ENCODE results near the gene ZC3H12D.

The ZC3H12D gene

GRCh38 chr6:149425224-149425623, 59.6 kb downstream of the ZC3H12D start:
- no peak for DNase-seq (ENCODE audit: low read depth)
- TF ChIP-seq CTCF (IDR thresholded peaks at IDR 0.05; ENCODE audit: low read depth, low read length, missing control alignments), result no peak
- H3K4me3 ChIP-seq (ENCODE audit: low read depth, low read length), result no peak overlapping the region

- no peak for TF ChIP-seq CTCF (IDR thresholded peaks at IDR 0.05; ENCODE audit: low read depth, low read length, missing control alignments)
- no peak overlapping the region for H3K4me3 ChIP-seq (ENCODE audit: low read depth, low read length)
- DNase-seq (ENCODE audit: low read depth), result no peak
Measured at GRCh38 chr6:149423964-149424440, 60.8 kb downstream of the ZC3H12D start.

GRCh38 chr6:149422581-149422980, 62.2 kb downstream of the ZC3H12D start:
- TF ChIP-seq CTCF (IDR thresholded peaks at IDR 0.05; ENCODE audit: low read depth, low read length, missing control alignments), result no peak
- DNase-seq (ENCODE audit: low read depth), result no peak
- no peak overlapping the region for H3K4me3 ChIP-seq (ENCODE audit: low read depth, low read length)

GRCh38 chr6:149421132-149421531, 63.7 kb downstream of the ZC3H12D start:
- no peak overlapping the region for H3K4me3 ChIP-seq (ENCODE audit: low read depth, low read length)
- DNase-seq (ENCODE audit: low read depth), result no peak
- no peak for TF ChIP-seq CTCF (IDR thresholded peaks at IDR 0.05; ENCODE audit: low read depth, low read length, missing control alignments)

- DNase-seq (ENCODE audit: low read depth), result no peak
- no peak overlapping the region for H3K4me3 ChIP-seq (ENCODE audit: low read depth, low read length)
- TF ChIP-seq CTCF (IDR thresholded peaks at IDR 0.05; ENCODE audit: low read depth, low read length, missing control alignments), result no peak
Measured at GRCh38 chr6:149419696-149420404, 65.0 kb downstream of the ZC3H12D start.

- H3K4me3 ChIP-seq (ENCODE audit: low read depth, low read length), result no peak overlapping the region
- DNase-seq (ENCODE audit: low read depth), result no peak
- TF ChIP-seq CTCF (IDR thresholded peaks at IDR 0.05; ENCODE audit: low read depth, low read length, missing control alignments), result no peak
Measured at GRCh38 chr6:149414821-149415220, 70.0 kb downstream of the ZC3H12D start.

GRCh38 chr6:149414009-149414408, 70.8 kb downstream of the ZC3H12D start:
- H3K4me3 ChIP-seq (ENCODE audit: low read depth, low read length), result no peak overlapping the region
- no peak for DNase-seq (ENCODE audit: low read depth)
- TF ChIP-seq CTCF (IDR thresholded peaks at IDR 0.05; ENCODE audit: low read depth, low read length, missing control alignments), result no peak
